CD4-positive, alpha-beta T cell treated with Interleukin-15 for 1 hour (primary cell): ENCODE results near the gene ZNF584.
"Not testable (repeated sequence)": the region's sequence is repeated elsewhere in the genome, so short reads cannot be mapped to it uniquely, and the experiment has no call there.

Source experiments
- DNase-seq: peaks from one replicate; pipeline ENCODE4 v3.0.0-alpha.2; 2020

The ZNF584 gene

GRCh38 chr19:58408152-58409009, at the start of gene ZNF584:
TSS of gene ZNF584 (plus strand) at chr19:58408649. CDS start at chr19:58409148, 499 bp downstream.
- peak; percentile 92 for DNase-seq

- DNase-seq, result peak; percentile 25
Observed at GRCh38 chr19:58361900-58362271, 46.6 kb upstream of the ZNF584 start.

GRCh38 chr19:58362272-58362994, 46.0 kb upstream of the ZNF584 start, which contains the start of gene ZNF497:
TSS of gene ZNF497 (minus strand) at chr19:58362751. CDS start at chr19:58357635, 5,116 bp downstream.
- DNase-seq, result peak; percentile 98

- no peak for DNase-seq
Observed at GRCh38 chr19:58364146-58364545, 44.3 kb upstream of the ZNF584 start.

GRCh38 chr19:58366585-58367430, 41.6 kb upstream of the ZNF584 start:
- no peak for DNase-seq

GRCh38 chr19:58367698-58368454, 40.6 kb upstream of the ZNF584 start:
- DNase-seq, result no peak

- no peak for DNase-seq
Observed at GRCh38 chr19:58368561-58369360, 39.7 kb upstream of the ZNF584 start.

- no peak for DNase-seq
Observed at GRCh38 chr19:58372311-58373133, 35.9 kb upstream of the ZNF584 start.

GRCh38 chr19:58374200-58374599, 34.2 kb upstream of the ZNF584 start:
- no peak for DNase-seq

GRCh38 chr19:58376724-58377123, 31.7 kb upstream of the ZNF584 start:
- not testable (repeated sequence) for DNase-seq

GRCh38 chr19:58379246-58379645, 29.2 kb upstream of the ZNF584 start:
- DNase-seq, result no peak

GRCh38 chr19:58380037-58380661, 28.3 kb upstream of the ZNF584 start:
- DNase-seq, result no peak

GRCh38 chr19:58380662-58381459, 27.6 kb upstream of the ZNF584 start, which contains the start of gene ZNF837:
TSS of gene ZNF837 (minus strand) at chr19:58381030. CDS start at chr19:58369332, 11,698 bp downstream.
- DNase-seq, result peak; percentile 100

GRCh38 chr19:58381460-58382212, 26.8 kb upstream of the ZNF584 start:
- no peak for DNase-seq

- DNase-seq, result no peak
Observed at GRCh38 chr19:58382997-58383603, 25.3 kb upstream of the ZNF584 start.

GRCh38 chr19:58385313-58385890, 23.0 kb upstream of the ZNF584 start:
- DNase-seq, result no peak

- no peak for DNase-seq
Observed at GRCh38 chr19:58385891-58386575, 22.4 kb upstream of the ZNF584 start.
